Transverse colon (tissue), 4 donors: ENCODE results near the gene FURIN. TPM values are rescaled to one million over a fixed set of nuclear protein-coding genes. Genes with fewer than 3 reads are reported as not detected.

ENCODE experiments used
- DNase-seq: peaks from one replicate; pipeline ENCODE4 v3.0.0-alpha.2; 2019
- H3K27ac ChIP-seq, 4 donors: fragments of 200-600 bp; sonication (generic); 2 replicates each; pipeline ENCODE4 v1.5.1; 2016 to 2018; ENCODE audit warnings: inconsistent platforms in 4 of 4
- H3K27me3 ChIP-seq: fragments of 200-600 bp; sonication (generic); 2 replicates; pipeline ENCODE4 v1.5.1; 2017; ENCODE audit warnings: inconsistent platforms
- H3K36me3 ChIP-seq, 4 donors: fragments of 200-600 bp; sonication (generic); 2 replicates each; pipeline ENCODE4 v1.5.1; 2017 to 2019; ENCODE audit warnings: inconsistent platforms in 4 of 4
- H3K4me1 ChIP-seq, 4 donors: fragments of 200-600 bp; sonication (generic); 2 replicates each; pipeline ENCODE4 v1.5.1; 2017 to 2020; ENCODE audit warnings: inconsistent platforms in 4 of 4
- H3K4me3 ChIP-seq, 4 donors: fragments of 200-600 bp; sonication (generic); 1 replicate in 1 of 4; 2 replicates in 3 of 4; pipeline versions ENCODE4 v1.5.1 to v1.6.1; 2017 to 2019; ENCODE audit warnings: inconsistent platforms in 4 of 4
- H3K9me3 ChIP-seq, 2 donors: fragments of 200-600 bp; sonication (generic); 2 replicates each; pipeline ENCODE4 v1.5.1; 2017 to 2019; ENCODE audit warnings: inconsistent platforms in 2 of 2
- CTCF ChIP-seq, 5 experiments: fragments of 200-600 bp in 3 of 5; fragments of 450-650 bp in 2 of 5; sonication (generic) in 3 of 5; IDR thresholded peaks; 1 replicate in 2 of 5; 2 replicates in 3 of 5; pipeline ENCODE4 v1.5.1; 2016 to 2017; ENCODE audit warnings: antibody characterized with exemption in 5 of 5, inconsistent platforms in 3 of 5, mild to moderate bottlenecking in 2 of 5, moderate library complexity in 1 of 5
- EP300 ChIP-seq: sonication (generic); formaldehyde crosslinking; IDR thresholded peaks from one replicate; pipeline ENCODE4 v1.6.1; 2017; ENCODE audit warnings: antibody characterized with exemption, low read depth
- POLR2A ChIP-seq: fragments of 450-650 bp; IDR thresholded peaks from one replicate; pipeline ENCODE4 v1.6.1; 2016; ENCODE audit warnings: antibody characterized with exemption, mild to moderate bottlenecking, moderate library complexity
- POLR2AphosphoS5 ChIP-seq, 3 donors: sonication (generic); formaldehyde crosslinking; IDR thresholded peaks; one replicate each; pipeline ENCODE4 v1.6.1; 2016; ENCODE audit warnings: antibody characterized with exemption in 3 of 3
- WGBS, 2 donors: methylation state at CpG; one replicate each; pipeline ENCODE4 v1.1.5; 2018; ENCODE audit warnings: low coverage in 1 of 2; 5-methylcytosine and 5-hydroxymethylcytosine counted together
- in situ Hi-C, 4 donors: fragments of 200-750 bp; cut with MboI; loops; one replicate each; pipeline versions ENCODE4 v1.15.0 to v1.15.1; 2017; ENCODE audit warnings: low sequenced_read_pairs in 3 of 4, low pct_ligation_motif_present in 1 of 4, low pct_unique_long_range_greater_than_20kb in 1 of 4
- intact Hi-C: fragments of 100-400 bp; cut with DNase I; formaldehyde crosslinking; loops from one replicate; pipeline ENCODE4 v1.15.1; 2023; ENCODE audit warnings: low total_unique reads
- total RNA-seq, 4 donors: library from RNA; depleted of rRNA; stranded (reverse); fragments of >200 nt; gene quantifications; one replicate each; pipeline ENCODE4 v1.1.0, GENCODE V29; 2016

The FURIN gene
- total RNA-seq, 4 donors from 2014 or later, result 64.6 to 109 (median 80.6) TPM

GRCh38 chr15:90909976-90910375 is 41.6 kb downstream of the FURIN start:
- Histone ChIP-seq H3K4me3 (no peak overlapping the region), H3K36me3 (peaks cover 1 to 66% (median 34%) of the 10 kb centered on the region in 4 donors), H3K27ac (no peak overlapping the region), H3K4me1 (no peaks in the 10 kb centered on the region), H3K9me3 (no peaks in the 10 kb centered on the region), H3K27me3 (no peaks in the 10 kb centered on the region)
- WGBS, 2 donors, result 89% methylated on average over 8 of the region's 8 CpGs; no CpG with 5 or more reads in 1 of the 2 donors
- intact Hi-C loops (no loop called here), in situ Hi-C loops (no loop called here)
- TF ChIP-seq POLR2AphosphoS5 (IDR thresholded peaks at IDR 0.05), result no peak
- no peak for TF ChIP-seq POLR2A
- no peak for TF ChIP-seq EP300
- no peak for TF ChIP-seq CTCF (IDR thresholded peaks at IDR 0.05)
- DNase-seq, result no peak

- Histone ChIP-seq H3K4me1 (no peaks in the 10 kb centered on the region), H3K27ac (no peak overlapping the region), H3K4me3 (no peak overlapping the region), H3K27me3 (no peaks in the 10 kb centered on the region), H3K36me3 (peaks cover 1 to 69% (median 34%) of the 10 kb centered on the region in 4 donors), H3K9me3 (no peaks in the 10 kb centered on the region)
- in situ Hi-C loops, result no loop called here
- TF ChIP-seq CTCF (IDR thresholded peaks at IDR 0.05), result no peak
- TF ChIP-seq POLR2AphosphoS5 (IDR thresholded peaks at IDR 0.05), result no peak
- no peak for TF ChIP-seq POLR2A
- TF ChIP-seq EP300, result no peak
- intact Hi-C loops, result no loop called here
- DNase-seq, result no peak
- WGBS, 2 donors, result 99% methylated on average over 22 of the region's 24 CpGs; no CpG with 5 or more reads in 1 of the 2 donors
These were observed 42.3 kb downstream of the FURIN start for GRCh38 chr15:90910441-90911301.

GRCh38 chr15:90911302-90911623 is 42.9 kb downstream of the FURIN start:
- Histone ChIP-seq H3K27me3 (no peaks in the 10 kb centered on the region), H3K9me3 (no peaks in the 10 kb centered on the region), H3K27ac (no peak overlapping the region), H3K36me3 (peaks cover 1 to 71% (median 33%) of the 10 kb centered on the region in 4 donors), H3K4me3 (no peak overlapping the region), H3K4me1 (no peaks in the 10 kb centered on the region)
- no peak for DNase-seq
- in situ Hi-C loops, result no loop called here
- 92% methylated on average over 19 of the region's 19 CpGs; no CpG with 5 or more reads in 1 of the 2 donors for WGBS, 2 donors
- TF ChIP-seq EP300 (no peak), CTCF (IDR thresholded peaks at IDR 0.05) (no peak), POLR2AphosphoS5 (IDR thresholded peaks at IDR 0.05) (no peak), POLR2A (no peak)
- intact Hi-C loops, result no loop called here

GRCh38 chr15:90911906-90912769 is 43.8 kb downstream of the FURIN start:
- intact Hi-C loops (no loop called here), in situ Hi-C loops (no loop called here)
- Histone ChIP-seq H3K4me1 (no peaks in the 10 kb centered on the region), H3K27me3 (no peaks in the 10 kb centered on the region), H3K27ac (no peak overlapping the region), H3K9me3 (no peaks in the 10 kb centered on the region), H3K4me3 (no peak overlapping the region), H3K36me3 (peaks cover 1 to 70% (median 29%) of the 10 kb centered on the region in 4 donors)
- TF ChIP-seq POLR2AphosphoS5 (IDR thresholded peaks at IDR 0.05) (no peak), POLR2A (no peak), EP300 (no peak), CTCF (IDR thresholded peaks at IDR 0.05) (no peak)
- no peak for DNase-seq
- 80 to 90% methylated on average over 1 to 29 of the region's 30 CpGs for WGBS, 2 donors
